Neural progenitor cell (in vitro differentiated cells): Measurements from ENCODE around the gene POLH.

Experiments
- CTCF ChIP-seq: fragments of 200-600 bp; sonication (generic); IDR thresholded peaks from 2 replicates; pipeline ENCODE4 v1.5.1; 2017; ENCODE audit warnings: antibody characterized with exemption, mild to moderate bottlenecking
- EZH2 ChIP-seq: fragments of 200-600 bp; sonication (generic); IDR thresholded peaks from 2 replicates; pipeline ENCODE4 v1.6.1; 2017; ENCODE audit warnings: antibody characterized with exemption, mild to moderate bottlenecking, moderate library complexity

DNA sequence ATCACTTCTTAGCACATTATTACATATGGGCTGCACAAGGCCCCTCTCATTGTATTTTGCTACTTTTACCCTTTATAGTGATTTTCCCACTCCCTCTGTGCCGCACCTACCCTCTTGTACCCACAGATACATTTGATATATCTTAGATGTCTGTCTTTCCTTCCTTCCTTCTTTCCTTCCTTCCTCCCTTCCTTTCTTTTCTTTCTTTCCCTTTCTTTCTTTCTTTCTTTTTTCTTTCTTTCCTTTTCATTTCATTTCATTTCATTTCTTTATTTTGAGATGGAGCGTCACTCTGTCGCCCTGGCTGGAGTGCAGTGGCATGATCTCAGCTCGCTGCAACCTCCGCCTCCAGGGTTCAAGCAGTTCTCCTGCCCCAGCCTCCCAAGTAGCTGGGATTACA is 12.2 kb downstream of the POLH start:
- no peak for TF ChIP-seq EZH2
- TF ChIP-seq CTCF = no peak
